ENCODE measurements around the gene RPL39L. TPM values are rescaled to one million over a fixed set of nuclear protein-coding genes. Genes with fewer than 3 reads are reported as not detected.
"Not testable (repeated sequence)": the region's sequence is repeated elsewhere in the genome, so short reads cannot be mapped to it uniquely, and the experiment has no call there.

Gene RPL39L
- 19.7 and 21.4 TPM in 2 replicates for total RNA-seq

GRCh38 chr3:187139126-187139894 lies at the start of gene RPL39L:
Gene RPL39L, minus strand, starts transcription at chr3:187139496. Its CDS starts 18,196 bp downstream, at chr3:187121300.
- intact Hi-C loops (cut with micrococcal nuclease) = loop anchor here (1.0 to 5.0 kb wide), 9 partner anchors 9 to 1201 kb away; partner anchors contain the start of genes DNAJB11, EIF4A2, ST6GAL1 and TRA2B

GRCh38 chr3:187188931-187189330 lies 49.6 kb upstream of the RPL39L start:
- intact Hi-C loops (cut with micrococcal nuclease) = no loop called here

- intact Hi-C loops (cut with micrococcal nuclease) = no loop called here
These were observed 47.6 kb upstream of the RPL39L start for GRCh38 chr3:187186801-187187421.

- intact Hi-C loops (cut with micrococcal nuclease) = no loop called here
These were observed 47.1 kb upstream of the RPL39L start for GRCh38 chr3:187186375-187186774.

GRCh38 chr3:187185759-187186158 lies 46.5 kb upstream of the RPL39L start:
- intact Hi-C loops (cut with micrococcal nuclease) = no loop called here

- intact Hi-C loops (cut with micrococcal nuclease) = no loop called here
These were observed 44.6 kb upstream of the RPL39L start for GRCh38 chr3:187183903-187184302.

- intact Hi-C loops (cut with micrococcal nuclease) = no loop called here
These were observed 44.0 kb upstream of the RPL39L start for GRCh38 chr3:187183210-187183862.

GRCh38 chr3:187181454-187182170 lies 42.3 kb upstream of the RPL39L start:
- intact Hi-C loops (cut with micrococcal nuclease) = no loop called here

GRCh38 chr3:187172929-187173328 lies 33.6 kb upstream of the RPL39L start:
- intact Hi-C loops (cut with micrococcal nuclease) = no loop called here

GRCh38 chr3:187170911-187171310 lies 31.6 kb upstream of the RPL39L start:
- intact Hi-C loops (cut with micrococcal nuclease) = not testable (repeated sequence)

GRCh38 chr3:187169231-187169960 lies 30.1 kb upstream of the RPL39L start:
- intact Hi-C loops (cut with micrococcal nuclease) = loop anchor here (5.0 to 10.0 kb wide), 2 partner anchors 342 to 555 kb away; partner anchors contain the start of gene AHSG

GRCh38 chr3:187167777-187168176 lies 28.5 kb upstream of the RPL39L start:
- intact Hi-C loops (cut with micrococcal nuclease) = loop anchor here (5.0 to 10.0 kb wide), 2 partner anchors 340 to 553 kb away; partner anchors contain the start of gene AHSG

- intact Hi-C loops (cut with micrococcal nuclease) = loop anchor here (5.0 to 10.0 kb wide), 2 partner anchors 339 to 552 kb away; partner anchors contain the start of gene AHSG
These were observed 27.5 kb upstream of the RPL39L start for GRCh38 chr3:187166750-187167149.

GRCh38 chr3:187165144-187165543 lies 25.8 kb upstream of the RPL39L start:
- intact Hi-C loops (cut with micrococcal nuclease) = loop anchor here (1.0 to 10.0 kb wide), 4 partner anchors 52 to 550 kb away; partner anchors contain the start of gene AHSG

- intact Hi-C loops (cut with micrococcal nuclease) = loop anchor here (10.0 kb wide), 1 partner anchor 548 kb away; the partner anchor contains the start of gene AHSG
These were observed 23.1 kb upstream of the RPL39L start for GRCh38 chr3:187162265-187162953.

GRCh38 chr3:187161556-187161955 lies 22.3 kb upstream of the RPL39L start:
- intact Hi-C loops (cut with micrococcal nuclease) = loop anchor here (10.0 kb wide), 1 partner anchor 547 kb away; the partner anchor contains the start of gene AHSG

- intact Hi-C loops (cut with micrococcal nuclease) = loop anchor here (1.0 to 5.0 kb wide), 2 partner anchors 37 to 303 kb away; no protein-coding TSS in a partner anchor
These were observed 11.3 kb upstream of the RPL39L start for GRCh38 chr3:187150599-187150998.

- intact Hi-C loops (cut with micrococcal nuclease) = loop anchor here (1.0 to 5.0 kb wide), 2 partner anchors 37 to 303 kb away; no protein-coding TSS in a partner anchor
These were observed 10.9 kb upstream of the RPL39L start for GRCh38 chr3:187150186-187150585.

GRCh38 chr3:187146389-187146788 lies 7.1 kb upstream of the RPL39L start:
- intact Hi-C loops (cut with micrococcal nuclease) = no loop called here

Data from T-helper 2 cell treated with Interferon-gamma antibody and Interleukin-4, amounts not matched to agents 100 ng/mL and 5 ng/mL, for 36 hours (primary cell).